ENCODE data around the gene CDC42SE1. TPM values are rescaled to one million over a fixed set of nuclear protein-coding genes. Genes with fewer than 3 reads are reported as not detected.

Gene CDC42SE1
- 123 and 125 TPM in 2 replicates for polyA plus RNA-seq (2013)

GRCh38 chr1:151059109-151060006 is at the start of gene CDC42SE1:
CDC42SE1 (minus strand) TSS chr1:151059622; CDS start chr1:151055730, 3,892 bp downstream.
- H3K4me1 ChIP-seq (ENCODE audit: control insufficient read depth in 1 of 2, insufficient read depth in 2 of 2, low read length in 2 of 2), result peaks cover 19 to 25% of the 10 kb centered on the region in 2 experiments
- H4K91ac ChIP-seq (ENCODE audit: low read depth, low read length), result peak within 1 kb of the TSS; percentile 99
- DNase-seq, result peak; percentile 80 to 88
- peak within 1 kb of the TSS; percentile 67 for H2BK12ac ChIP-seq (ENCODE audit: low read length)
- H2BK120ac ChIP-seq (ENCODE audit: insufficient read depth, low read length, poor library complexity), result peak within 1 kb of the TSS; percentile 99
- peaks cover 39% of the 10 kb centered on the region for H3K79me2 ChIP-seq (ENCODE audit: control insufficient read depth, insufficient read depth, low read length, poor library complexity)
- peak within 1 kb of the TSS; percentile 100 for H3K18ac ChIP-seq (ENCODE audit: low read length)
- peak within 1 kb of the TSS; percentile 99 for H3K14ac ChIP-seq (ENCODE audit: low read length)
- H3K4ac ChIP-seq (ENCODE audit: low read depth, low read length), result peak within 1 kb of the TSS; percentile 99
- peaks cover 22 to 30% of the 10 kb centered on the region in 2 experiments for H3K36me3 ChIP-seq (ENCODE audit: control insufficient read depth in 1 of 2, insufficient read depth in 2 of 2, low read length in 2 of 2)
- no peaks in the 10 kb centered on the region for H3K27me3 ChIP-seq (ENCODE audit: insufficient read depth, low read length)
- peak within 1 kb of the TSS; percentile 94 for H2AK5ac ChIP-seq (ENCODE audit: low read length)
- H3K23ac ChIP-seq (ENCODE audit: low read length), result no peak within 1 kb of the TSS
- peak within 1 kb of the TSS; percentile 88 for H3K4me2 ChIP-seq (ENCODE audit: low read length)
- peak within 1 kb of the TSS; percentile 98 for H3K4me3 ChIP-seq (ENCODE audit: low read depth, low read length)
- no CpG with 5 or more reads among the region's 58 CpGs for WGBS (ENCODE audit: extremely low coverage, insufficient coverage, insufficient read length)
- peak within 1 kb of the TSS; percentile 97 for H4K12ac ChIP-seq (ENCODE audit: low read depth, low read length)
- peak within 1 kb of the TSS; percentile 99 for H3K9ac ChIP-seq (ENCODE audit: low read length)
- peak within 1 kb of the TSS; percentile 99 for H2BK5ac ChIP-seq (ENCODE audit: low read depth, low read length, poor library complexity)
- H4K8ac ChIP-seq (ENCODE audit: low read depth, low read length), result peak within 1 kb of the TSS; percentile 97
- H2AFZ ChIP-seq (ENCODE audit: insufficient read depth, low read length, poor library complexity), result peak within 1 kb of the TSS; percentile 94
- no peaks in the 10 kb centered on the region for H3K9me3 ChIP-seq (ENCODE audit: insufficient read depth, low read depth, low read length)
- H3K27ac ChIP-seq (ENCODE audit: low read depth, low read length), result peak within 1 kb of the TSS; percentile 99
- H3K79me1 ChIP-seq (ENCODE audit: low read length), result peaks cover 27% of the 10 kb centered on the region

GRCh38 chr1:151108331-151108730 is 48.9 kb upstream of the CDC42SE1 start:
- Histone ChIP-seq H2AK5ac (ENCODE audit: low read length) (no peak overlapping the region), H3K14ac (ENCODE audit: low read length) (no peak overlapping the region), H3K4me1 (ENCODE audit: control insufficient read depth in 1 of 2, insufficient read depth in 2 of 2, low read length in 2 of 2) (no peaks in the 10 kb centered on the region), H3K4me2 (ENCODE audit: low read length) (no peak overlapping the region), H4K91ac (ENCODE audit: low read depth, low read length) (no peak overlapping the region), H2BK12ac (ENCODE audit: low read length) (no peak overlapping the region), H3K36me3 (ENCODE audit: control insufficient read depth in 1 of 2, insufficient read depth in 2 of 2, low read length in 2 of 2) (no peaks in the 10 kb centered on the region), H3K23ac (ENCODE audit: low read length) (no peak overlapping the region), H3K18ac (ENCODE audit: low read length) (no peak overlapping the region), H2BK120ac (ENCODE audit: insufficient read depth, low read length, poor library complexity) (no peak overlapping the region), H3K9me3 (ENCODE audit: insufficient read depth, low read depth, low read length) (no peaks in the 10 kb centered on the region), H3K9ac (ENCODE audit: low read length) (no peak overlapping the region), H3K4ac (ENCODE audit: low read depth, low read length) (no peak overlapping the region), H3K79me2 (ENCODE audit: control insufficient read depth, insufficient read depth, low read length, poor library complexity) (no peaks in the 10 kb centered on the region), H4K8ac (ENCODE audit: low read depth, low read length) (no peak overlapping the region), H3K27ac (ENCODE audit: low read depth, low read length) (no peak overlapping the region), H3K4me3 (ENCODE audit: low read depth, low read length) (no peak overlapping the region), H3K27me3 (ENCODE audit: insufficient read depth, low read length) (no peaks in the 10 kb centered on the region), H2BK5ac (ENCODE audit: low read depth, low read length, poor library complexity) (no peak overlapping the region), H3K79me1 (ENCODE audit: low read length) (no peaks in the 10 kb centered on the region), H4K12ac (ENCODE audit: low read depth, low read length) (no peak overlapping the region), H2AFZ (ENCODE audit: insufficient read depth, low read length, poor library complexity) (no peak overlapping the region)
- no peak for DNase-seq
- no CpG with 5 or more reads among the region's 5 CpGs for WGBS (ENCODE audit: extremely low coverage, insufficient coverage, insufficient read length)

GRCh38 chr1:151106894-151107293 is 47.5 kb upstream of the CDC42SE1 start:
- Histone ChIP-seq H4K8ac (ENCODE audit: low read depth, low read length) (no peak overlapping the region), H3K23ac (ENCODE audit: low read length) (no peak overlapping the region), H3K79me1 (ENCODE audit: low read length) (no peaks in the 10 kb centered on the region), H3K79me2 (ENCODE audit: control insufficient read depth, insufficient read depth, low read length, poor library complexity) (no peaks in the 10 kb centered on the region), H4K91ac (ENCODE audit: low read depth, low read length) (no peak overlapping the region), H3K4me1 (ENCODE audit: control insufficient read depth in 1 of 2, insufficient read depth in 2 of 2, low read length in 2 of 2) (no peaks in the 10 kb centered on the region), H3K14ac (ENCODE audit: low read length) (no peak overlapping the region), H4K12ac (ENCODE audit: low read depth, low read length) (no peak overlapping the region), H3K9ac (ENCODE audit: low read length) (no peak overlapping the region), H2BK12ac (ENCODE audit: low read length) (no peak overlapping the region), H3K9me3 (ENCODE audit: insufficient read depth, low read depth, low read length) (no peaks in the 10 kb centered on the region), H3K36me3 (ENCODE audit: control insufficient read depth in 1 of 2, insufficient read depth in 2 of 2, low read length in 2 of 2) (no peaks in the 10 kb centered on the region), H3K4me2 (ENCODE audit: low read length) (no peak overlapping the region), H2BK120ac (ENCODE audit: insufficient read depth, low read length, poor library complexity) (no peak overlapping the region), H2AK5ac (ENCODE audit: low read length) (no peak overlapping the region), H3K27me3 (ENCODE audit: insufficient read depth, low read length) (no peaks in the 10 kb centered on the region), H2BK5ac (ENCODE audit: low read depth, low read length, poor library complexity) (no peak overlapping the region), H3K18ac (ENCODE audit: low read length) (no peak overlapping the region), H3K4ac (ENCODE audit: low read depth, low read length) (no peak overlapping the region), H2AFZ (ENCODE audit: insufficient read depth, low read length, poor library complexity) (no peak overlapping the region), H3K27ac (ENCODE audit: low read depth, low read length) (no peak overlapping the region), H3K4me3 (ENCODE audit: low read depth, low read length) (no peak overlapping the region)
- no peak for DNase-seq
- WGBS (ENCODE audit: extremely low coverage, insufficient coverage, insufficient read length), result no CpG with 5 or more reads among the region's 2 CpGs

GRCh38 chr1:151104630-151105029 is 45.2 kb upstream of the CDC42SE1 start:
- Histone ChIP-seq H3K14ac (ENCODE audit: low read length) (no peak overlapping the region), H2BK120ac (ENCODE audit: insufficient read depth, low read length, poor library complexity) (no peak overlapping the region), H3K9me3 (ENCODE audit: insufficient read depth, low read depth, low read length) (no peaks in the 10 kb centered on the region), H3K4ac (ENCODE audit: low read depth, low read length) (no peak overlapping the region), H2AFZ (ENCODE audit: insufficient read depth, low read length, poor library complexity) (no peak overlapping the region), H3K79me1 (ENCODE audit: low read length) (no peaks in the 10 kb centered on the region), H3K4me2 (ENCODE audit: low read length) (no peak overlapping the region), H4K8ac (ENCODE audit: low read depth, low read length) (no peak overlapping the region), H3K4me3 (ENCODE audit: low read depth, low read length) (no peak overlapping the region), H4K91ac (ENCODE audit: low read depth, low read length) (no peak overlapping the region), H3K4me1 (ENCODE audit: control insufficient read depth in 1 of 2, insufficient read depth in 2 of 2, low read length in 2 of 2) (no peaks in the 10 kb centered on the region), H2AK5ac (ENCODE audit: low read length) (no peak overlapping the region), H4K12ac (ENCODE audit: low read depth, low read length) (no peak overlapping the region), H3K9ac (ENCODE audit: low read length) (no peak overlapping the region), H3K27ac (ENCODE audit: low read depth, low read length) (no peak overlapping the region), H3K18ac (ENCODE audit: low read length) (no peak overlapping the region), H3K36me3 (ENCODE audit: control insufficient read depth in 1 of 2, insufficient read depth in 2 of 2, low read length in 2 of 2) (no peaks in the 10 kb centered on the region), H3K23ac (ENCODE audit: low read length) (no peak overlapping the region), H3K79me2 (ENCODE audit: control insufficient read depth, insufficient read depth, low read length, poor library complexity) (no peaks in the 10 kb centered on the region), H2BK5ac (ENCODE audit: low read depth, low read length, poor library complexity) (no peak overlapping the region), H3K27me3 (ENCODE audit: insufficient read depth, low read length) (no peaks in the 10 kb centered on the region), H2BK12ac (ENCODE audit: low read length) (no peak overlapping the region)
- no peak for DNase-seq
